GM12865 (cell line): ENCODE measurements around the gene RDH14.

Source experiments
- DNase-seq: peaks from one replicate; pipeline ENCODE4 v3.0.0; 2010; ENCODE audit warnings: low read depth
- H3K4me3 ChIP-seq: 2 replicates; pipeline ENCODE4 v1.5.1; 2011; ENCODE audit warnings: mild to moderate bottlenecking, low read depth, low read length, control low read depth
- TF ChIP-seq, protein P1 (sequence below): IDR thresholded peaks from 2 replicates; pipeline ENCODE4 v1.5.1; 2011; ENCODE audit warnings: low read length, control low read depth, low read depth, inconsistent platforms; ENCODE audit not compliant: insufficient read depth; ENCODE audit errors: missing control alignments

RDH14 gene

DNA sequence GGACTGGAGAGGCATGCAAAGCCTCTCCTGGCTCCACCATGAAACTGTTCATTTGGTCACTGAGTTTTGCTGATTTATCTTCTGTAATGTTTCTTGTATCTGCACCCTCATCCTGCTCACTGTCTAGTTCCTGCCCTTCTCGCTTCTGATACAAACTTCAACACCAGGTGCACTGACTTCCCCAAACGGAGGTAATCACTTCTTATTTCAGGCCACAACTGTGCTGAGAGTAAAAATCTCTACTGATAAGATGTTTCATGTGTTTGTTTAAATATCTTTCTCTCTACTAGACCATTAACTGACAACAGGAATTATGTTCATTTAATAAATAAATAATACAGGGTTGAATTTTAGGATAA, 39.8 kb upstream of the RDH14 start:
- H3K4me3 ChIP-seq, result no peak overlapping the region
- DNase-seq, result no peak
- TF ChIP-seq, protein P1, sequence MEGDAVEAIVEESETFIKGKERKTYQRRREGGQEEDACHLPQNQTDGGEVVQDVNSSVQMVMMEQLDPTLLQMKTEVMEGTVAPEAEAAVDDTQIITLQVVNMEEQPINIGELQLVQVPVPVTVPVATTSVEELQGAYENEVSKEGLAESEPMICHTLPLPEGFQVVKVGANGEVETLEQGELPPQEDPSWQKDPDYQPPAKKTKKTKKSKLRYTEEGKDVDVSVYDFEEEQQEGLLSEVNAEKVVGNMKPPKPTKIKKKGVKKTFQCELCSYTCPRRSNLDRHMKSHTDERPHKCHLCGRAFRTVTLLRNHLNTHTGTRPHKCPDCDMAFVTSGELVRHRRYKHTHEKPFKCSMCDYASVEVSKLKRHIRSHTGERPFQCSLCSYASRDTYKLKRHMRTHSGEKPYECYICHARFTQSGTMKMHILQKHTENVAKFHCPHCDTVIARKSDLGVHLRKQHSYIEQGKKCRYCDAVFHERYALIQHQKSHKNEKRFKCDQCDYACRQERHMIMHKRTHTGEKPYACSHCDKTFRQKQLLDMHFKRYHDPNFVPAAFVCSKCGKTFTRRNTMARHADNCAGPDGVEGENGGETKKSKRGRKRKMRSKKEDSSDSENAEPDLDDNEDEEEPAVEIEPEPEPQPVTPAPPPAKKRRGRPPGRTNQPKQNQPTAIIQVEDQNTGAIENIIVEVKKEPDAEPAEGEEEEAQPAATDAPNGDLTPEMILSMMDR, result no peak

DNA sequence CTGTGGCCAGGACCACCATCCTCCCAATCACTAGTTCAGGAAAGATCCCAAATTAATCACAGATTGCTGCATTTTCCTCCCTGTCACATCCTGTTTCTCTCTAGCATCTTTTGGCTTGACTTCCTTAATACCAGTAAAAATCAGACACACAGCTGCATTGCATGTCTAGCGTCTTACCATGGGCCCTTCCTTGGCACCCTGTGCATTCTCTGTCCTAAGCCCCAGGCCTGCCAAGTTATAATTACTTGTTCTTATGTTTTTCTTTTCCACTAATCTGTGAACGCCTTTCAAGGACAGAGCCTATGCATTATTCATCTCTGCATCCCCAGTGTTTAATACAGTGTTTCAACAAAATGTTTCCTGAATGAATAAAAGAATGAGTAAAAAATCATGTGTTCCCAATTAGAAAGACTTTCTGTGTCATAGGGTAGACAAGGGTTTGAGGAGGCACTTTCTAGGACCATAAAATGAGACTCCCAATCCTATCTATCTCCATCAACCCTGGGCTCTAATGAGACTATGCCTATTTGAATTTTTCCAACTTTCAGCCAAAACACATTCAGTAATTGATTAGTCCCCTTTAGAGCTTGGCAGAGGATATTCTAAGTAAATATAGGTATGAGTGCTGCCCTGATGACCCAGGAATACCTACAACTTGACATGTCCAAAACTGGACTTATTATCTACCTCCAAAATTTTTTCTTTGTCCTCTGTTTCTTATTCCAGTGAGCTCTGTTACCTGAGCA, 39.2 kb upstream of the RDH14 start:
- H3K4me3 ChIP-seq, result no peak overlapping the region
- DNase-seq, result no peak
- TF ChIP-seq, protein P1, result no peak

DNA sequence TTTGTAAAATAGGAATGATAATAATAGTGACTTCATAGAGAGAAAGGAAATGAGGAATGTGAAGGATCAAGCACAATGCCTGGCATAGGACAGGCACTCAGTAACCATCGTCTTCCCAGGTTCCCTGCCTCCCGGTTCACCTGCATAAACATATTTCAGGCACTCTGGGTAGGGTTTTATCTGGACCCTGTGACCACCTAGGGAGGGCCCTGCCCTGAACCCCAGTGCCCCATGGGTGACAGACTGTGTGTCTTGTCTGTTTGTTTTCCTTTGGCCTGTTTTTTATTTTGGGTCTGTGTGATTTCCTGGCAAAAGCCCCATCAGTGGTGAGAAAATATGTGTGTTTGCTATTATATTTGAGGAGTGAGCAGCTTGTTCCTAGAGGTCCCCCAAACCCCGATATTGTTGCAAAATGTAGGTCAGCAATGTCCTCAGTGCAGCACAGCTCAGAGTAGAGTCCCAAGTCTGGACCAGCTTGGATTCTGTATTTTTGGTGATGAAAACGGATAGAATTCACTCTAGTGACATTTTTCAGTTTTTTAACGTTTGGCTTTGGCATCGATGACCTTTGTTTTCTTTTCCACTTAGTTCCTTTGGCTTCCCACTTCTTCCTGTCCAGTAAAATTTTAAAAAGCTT, 38.5 kb upstream of the RDH14 start:
- DNase-seq, result no peak
- no peak overlapping the region for H3K4me3 ChIP-seq
- TF ChIP-seq, protein P1, result no peak

DNA sequence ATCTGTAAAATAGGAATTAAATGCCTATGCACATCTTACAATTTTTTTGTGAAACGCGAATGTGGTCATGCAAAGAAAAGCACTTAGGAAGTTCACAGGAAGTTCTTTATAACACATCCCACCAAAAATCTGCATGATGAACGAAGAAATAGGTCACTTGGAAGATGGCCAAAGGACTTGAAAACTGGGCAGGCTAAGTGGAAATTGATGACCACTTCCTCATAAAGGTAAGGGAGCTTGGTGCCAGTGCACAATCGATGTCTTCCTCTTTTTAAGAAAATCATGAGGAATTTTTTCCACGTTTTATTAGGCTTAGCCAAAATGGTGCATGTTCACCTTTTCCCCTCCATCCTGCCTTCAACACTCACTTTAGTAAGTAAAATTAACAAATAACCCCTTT, 37.2 kb upstream of the RDH14 start:
- H3K4me3 ChIP-seq, result no peak overlapping the region
- no peak for DNase-seq
- TF ChIP-seq, protein P1, result no peak

DNA sequence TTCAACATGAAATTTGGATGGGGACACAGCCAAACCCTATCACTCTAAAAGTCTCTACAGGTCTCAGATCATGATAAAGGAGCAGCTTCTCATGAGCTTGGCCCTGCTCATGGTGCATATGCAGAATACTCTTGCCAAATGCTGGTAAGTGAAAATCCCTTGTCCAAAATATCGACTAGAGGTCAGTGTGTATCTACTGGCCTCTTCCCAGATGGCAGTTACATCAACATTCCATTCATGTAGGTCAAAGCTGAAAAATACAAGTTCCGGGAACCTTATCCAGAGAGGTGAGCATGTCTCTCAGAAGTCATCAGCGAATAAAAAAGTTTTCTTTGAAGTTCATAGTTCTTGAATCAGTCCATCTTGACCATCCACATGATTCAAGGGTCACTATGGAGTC, 36.5 kb upstream of the RDH14 start:
- TF ChIP-seq, protein P1, result no peak

DNA sequence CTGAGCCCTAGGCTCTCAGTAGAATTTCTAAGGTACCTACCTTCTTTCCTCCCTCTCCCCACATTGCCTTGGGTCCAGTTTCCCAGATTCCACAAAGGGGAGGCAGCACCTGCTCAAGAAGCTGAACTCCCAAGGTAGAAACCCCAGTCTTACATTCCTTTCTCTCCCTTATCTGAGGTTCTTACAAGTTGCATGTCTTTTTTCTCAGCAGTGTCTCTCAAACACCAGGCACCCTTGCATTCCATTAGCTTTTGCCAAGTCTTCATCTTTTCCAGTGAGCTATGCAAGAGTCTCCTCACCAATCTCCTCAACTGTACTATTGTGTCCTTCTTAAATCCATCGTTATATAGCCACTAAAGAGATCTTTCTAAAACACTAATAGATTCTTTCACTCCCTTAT, 33.0 kb upstream of the RDH14 start:
- TF ChIP-seq, protein P1, result no peak
- no peak for DNase-seq
- H3K4me3 ChIP-seq, result no peak overlapping the region

More for the DNA sequence above, 36.5 kb upstream of the RDH14 start:
- H3K4me3 ChIP-seq, result no peak overlapping the region
- no peak for DNase-seq

DNA sequence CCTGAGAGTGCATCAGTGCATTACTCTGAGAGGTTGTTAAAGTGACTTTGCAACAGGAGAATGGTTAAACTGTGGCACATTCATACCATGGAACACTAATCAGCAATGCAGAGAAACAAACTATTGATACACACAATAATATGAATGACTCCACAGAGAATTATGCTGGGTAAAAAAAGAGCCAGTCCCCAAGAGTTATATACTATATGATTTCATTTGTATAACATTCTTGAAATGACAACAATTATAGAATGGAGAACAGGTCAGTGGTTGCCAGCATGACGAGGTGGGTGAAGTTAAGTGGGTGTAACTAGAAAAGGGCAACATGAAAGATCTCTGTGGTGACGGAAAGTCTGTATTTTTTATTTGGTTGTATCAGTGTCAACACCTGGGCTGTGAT, 31.9 kb upstream of the RDH14 start:
- no peak overlapping the region for H3K4me3 ChIP-seq
- DNase-seq, result no peak
- TF ChIP-seq, protein P1, result no peak
